T-helper 9 cell (primary cell): ENCODE data around the gene PTCRA.
"Not testable (repeated sequence)": the region's sequence is repeated elsewhere in the genome, so short reads cannot be mapped to it uniquely, and the experiment has no call there.

Experiments used
- DNase-seq: peaks from one replicate; pipeline ENCODE4 v3.0.0-alpha.2; 2020

Gene PTCRA

GRCh38 chr6:42947950-42948349 lies 32.1 kb downstream of the PTCRA start:
- no peak for DNase-seq

GRCh38 chr6:42952389-42952788 lies 36.5 kb downstream of the PTCRA start:
- DNase-seq: no peak

- not testable (repeated sequence) for DNase-seq
Observed at GRCh38 chr6:42954405-42954804, 38.6 kb downstream of the PTCRA start.

- no peak for DNase-seq
Observed at GRCh38 chr6:42958125-42958524, 42.3 kb downstream of the PTCRA start.

- no peak for DNase-seq
Observed at GRCh38 chr6:42959917-42960242, 44.0 kb downstream of the PTCRA start.

- DNase-seq: peak; percentile 21
Observed at GRCh38 chr6:42960243-42961019, 44.6 kb downstream of the PTCRA start, which contains the start of gene GNMT. TSS of gene GNMT (plus strand) at chr6:42960754. CDS start at chr6:42960768, 14 bp downstream.

GRCh38 chr6:42961020-42961470 lies 45.2 kb downstream of the PTCRA start:
- no peak for DNase-seq

- DNase-seq: no peak
Observed at GRCh38 chr6:42962096-42962495, 46.2 kb downstream of the PTCRA start.

GRCh38 chr6:42962502-42963178 lies 46.8 kb downstream of the PTCRA start:
- no peak for DNase-seq

- DNase-seq: no peak
Observed at GRCh38 chr6:42963179-42963854, 47.5 kb downstream of the PTCRA start.

- DNase-seq: no peak
Observed at GRCh38 chr6:42963855-42964605, 48.2 kb downstream of the PTCRA start.

GRCh38 chr6:42966571-42966970 lies 50.7 kb downstream of the PTCRA start:
- no peak for DNase-seq

GRCh38 chr6:42967228-42967627 lies 51.4 kb downstream of the PTCRA start:
- DNase-seq: no peak

GRCh38 chr6:42968126-42968701 lies 52.4 kb downstream of the PTCRA start:
- DNase-seq: no peak

- DNase-seq: no peak
Observed at GRCh38 chr6:42968783-42969182, 52.9 kb downstream of the PTCRA start.

- DNase-seq: no peak
Observed at GRCh38 chr6:42969431-42969830, 53.6 kb downstream of the PTCRA start.

GRCh38 chr6:42969934-42970333 lies 54.1 kb downstream of the PTCRA start:
- DNase-seq: no peak

GRCh38 chr6:42970871-42971612 lies 55.2 kb downstream of the PTCRA start:
- no peak for DNase-seq

GRCh38 chr6:42971746-42972327 lies 56.0 kb downstream of the PTCRA start:
- no peak for DNase-seq

GRCh38 chr6:42973926-42974325 lies 58.1 kb downstream of the PTCRA start:
- no peak for DNase-seq

GRCh38 chr6:42974919-42975505 lies 59.2 kb downstream of the PTCRA start:
- no peak for DNase-seq
